Skeletal muscle tissue (tissue), 4 donors: Measurements from ENCODE around the gene TIMM10B. TPM values are rescaled to one million over a fixed set of nuclear protein-coding genes. Genes with fewer than 3 reads are reported as not detected.

Source experiments
- H3K27ac ChIP-seq: one replicate; pipeline ENCODE4 v1.7.0; 2013; ENCODE audit warnings: mild to moderate bottlenecking, low read depth, low read length, inconsistent platforms
- H3K27me3 ChIP-seq, 3 donors: one replicate each; pipeline ENCODE4 v1.7.0; 2013; ENCODE audit warnings: low read length in 3 of 3; ENCODE audit not compliant: control insufficient read depth in 3 of 3, insufficient read depth in 3 of 3
- H3K36me3 ChIP-seq, 3 donors: one replicate each; pipeline ENCODE4 v1.7.0; 2013; ENCODE audit warnings: low read length in 3 of 3; ENCODE audit not compliant: control insufficient read depth in 3 of 3, insufficient read depth in 3 of 3
- H3K4me1 ChIP-seq, 3 donors: one replicate each; pipeline ENCODE4 v1.7.0; 2013; ENCODE audit warnings: low read length in 3 of 3, mild to moderate bottlenecking in 3 of 3; ENCODE audit not compliant: control insufficient read depth in 3 of 3, insufficient read depth in 3 of 3
- H3K4me3 ChIP-seq, 3 donors: one replicate each; pipeline ENCODE4 v1.7.0; 2013; ENCODE audit warnings: low read length in 3 of 3
- H3K9ac ChIP-seq, 3 donors: one replicate each; pipeline ENCODE4 v1.7.0; 2013; ENCODE audit warnings: low read length in 3 of 3, mild to moderate bottlenecking in 3 of 3, moderate library complexity in 2 of 3, low read depth in 1 of 3
- H3K9me3 ChIP-seq, 3 donors: one replicate each; pipeline ENCODE4 v1.7.0; 2013; ENCODE audit warnings: low read length in 3 of 3; ENCODE audit not compliant: control insufficient read depth in 3 of 3
- total RNA-seq: library from RNA; depleted of rRNA; stranded (reverse); fragments of >200 nt; gene quantifications from one replicate; pipeline ENCODE4 v1.2.3, GENCODE V29; 2014
- donor health status: Osteomylitis.

The TIMM10B gene
- total RNA-seq, 1 donor from 2014 or later, result 19.8 TPM

DNA sequence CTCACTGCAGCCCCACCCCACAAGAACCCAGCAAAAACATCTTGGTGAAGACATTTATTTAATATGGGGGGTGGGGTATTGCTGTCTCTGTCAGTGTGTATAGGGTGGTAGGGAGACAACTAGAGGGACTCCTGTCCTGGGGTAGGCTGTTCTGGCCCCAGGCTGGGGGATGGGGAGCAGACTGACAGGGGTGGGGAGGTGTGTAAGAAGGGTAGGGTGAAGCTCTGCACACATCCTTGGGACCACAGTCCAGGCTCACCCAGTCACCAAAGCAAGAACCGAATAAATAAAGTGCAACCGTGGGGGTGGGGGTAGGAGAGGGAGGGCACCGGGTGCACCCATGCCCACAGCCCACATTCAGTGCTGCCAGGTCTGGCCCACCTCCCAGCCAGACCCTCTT, 32.7 kb upstream of the TIMM10B start:
- H3K36me3 ChIP-seq, result peaks cover 32 to 51% (median 44%) of the 10 kb centered on the region in 3 donors

DNA sequence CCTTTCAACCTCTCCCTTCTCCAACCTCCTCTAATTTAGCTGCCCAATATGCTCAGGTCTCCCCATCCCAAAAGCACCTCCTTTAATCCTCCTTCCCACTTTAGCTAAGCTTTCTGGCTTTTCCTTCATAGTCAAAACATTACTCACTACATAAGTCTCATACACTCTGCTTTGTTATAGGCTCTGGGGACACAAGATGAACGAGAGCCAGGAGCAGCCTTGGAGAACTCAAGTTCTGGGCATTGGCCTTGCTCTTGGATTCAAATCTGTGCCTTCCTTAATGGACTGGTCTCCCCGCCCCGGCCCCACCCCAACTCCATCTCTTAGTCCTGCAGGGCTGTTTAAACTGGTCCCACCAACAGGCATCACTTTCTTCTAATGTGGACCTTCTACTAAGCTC, 29.1 kb upstream of the TIMM10B start:
- Histone ChIP-seq H3K27me3 (no peaks in the 10 kb centered on the region), H3K9me3 (no peaks in the 10 kb centered on the region), H3K9ac (no peak overlapping the region), H3K36me3 (peaks cover 55 to 84% (median 72%) of the 10 kb centered on the region in 3 donors), H3K4me3 (no peak overlapping the region), H3K4me1 (peaks cover 10 to 14% (median 13%) of the 10 kb centered on the region in 3 donors), H3K27ac (no peak overlapping the region)

More for the DNA sequence above, 32.7 kb upstream of the TIMM10B start:
- H3K9me3 ChIP-seq, result no peaks in the 10 kb centered on the region
- H3K4me1 ChIP-seq, result peaks cover 0 to 4% (median 0%) of the 10 kb centered on the region in 3 donors
- H3K27me3 ChIP-seq, result no peaks in the 10 kb centered on the region
- H3K4me3 ChIP-seq, result no peak overlapping the region
- H3K9ac ChIP-seq, result no peak overlapping the region
- H3K27ac ChIP-seq, result no peak overlapping the region

DNA sequence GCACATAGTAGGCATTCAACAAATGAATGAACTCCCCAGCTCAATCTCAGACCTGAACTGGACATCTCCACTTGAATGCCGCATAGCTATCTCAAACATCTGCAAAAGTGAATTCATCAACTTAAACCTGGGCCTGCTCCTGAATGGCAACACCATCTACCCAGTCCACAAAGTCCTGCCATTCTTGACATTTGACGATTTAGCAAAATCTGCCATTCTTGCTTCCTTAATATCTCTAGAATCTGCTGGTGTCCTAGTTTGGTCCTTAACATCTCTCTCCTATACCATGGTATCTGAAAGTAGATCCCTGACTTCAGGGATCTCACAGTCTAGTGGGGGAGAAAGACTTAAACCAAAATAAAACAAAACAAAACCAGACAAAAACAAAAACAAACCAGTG, 28.1 kb upstream of the TIMM10B start:
- Histone ChIP-seq H3K4me3 (no peak overlapping the region), H3K27me3 (no peaks in the 10 kb centered on the region), H3K9me3 (no peaks in the 10 kb centered on the region), H3K4me1 (peaks cover 10 to 14% (median 13%) of the 10 kb centered on the region in 3 donors), H3K27ac (no peak overlapping the region), H3K9ac (no peak overlapping the region), H3K36me3 (peaks cover 53 to 90% (median 80%) of the 10 kb centered on the region in 3 donors)

DNA sequence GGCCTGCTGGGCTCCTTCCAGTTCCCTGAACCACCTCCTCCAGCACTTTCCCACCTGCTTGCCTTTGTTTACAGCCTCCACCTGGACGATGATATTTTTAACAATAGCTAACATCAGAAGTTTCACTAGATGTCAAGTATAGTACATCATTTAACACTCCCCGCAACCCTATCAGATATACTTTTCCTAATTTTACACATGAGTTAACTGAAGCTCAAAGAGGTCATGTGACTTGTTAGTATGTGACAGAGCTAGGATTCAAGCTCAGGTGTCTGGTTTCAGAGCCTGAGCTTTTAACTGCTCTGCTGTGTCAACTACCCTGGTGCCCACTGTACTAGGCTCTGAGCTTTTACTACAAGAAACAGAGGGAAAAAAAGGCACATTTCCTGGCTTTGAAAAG, 26.2 kb upstream of the TIMM10B start:
- Histone ChIP-seq H3K4me1 (peaks cover 10 to 14% (median 13%) of the 10 kb centered on the region in 3 donors), H3K27ac (no peak overlapping the region), H3K4me3 (no peak overlapping the region), H3K9me3 (no peaks in the 10 kb centered on the region), H3K36me3 (peaks cover 42 to 92% (median 81%) of the 10 kb centered on the region in 3 donors), H3K9ac (peak overlapping the region in 2 of 3 donors; percentile 26 to 30), H3K27me3 (no peaks in the 10 kb centered on the region)

DNA sequence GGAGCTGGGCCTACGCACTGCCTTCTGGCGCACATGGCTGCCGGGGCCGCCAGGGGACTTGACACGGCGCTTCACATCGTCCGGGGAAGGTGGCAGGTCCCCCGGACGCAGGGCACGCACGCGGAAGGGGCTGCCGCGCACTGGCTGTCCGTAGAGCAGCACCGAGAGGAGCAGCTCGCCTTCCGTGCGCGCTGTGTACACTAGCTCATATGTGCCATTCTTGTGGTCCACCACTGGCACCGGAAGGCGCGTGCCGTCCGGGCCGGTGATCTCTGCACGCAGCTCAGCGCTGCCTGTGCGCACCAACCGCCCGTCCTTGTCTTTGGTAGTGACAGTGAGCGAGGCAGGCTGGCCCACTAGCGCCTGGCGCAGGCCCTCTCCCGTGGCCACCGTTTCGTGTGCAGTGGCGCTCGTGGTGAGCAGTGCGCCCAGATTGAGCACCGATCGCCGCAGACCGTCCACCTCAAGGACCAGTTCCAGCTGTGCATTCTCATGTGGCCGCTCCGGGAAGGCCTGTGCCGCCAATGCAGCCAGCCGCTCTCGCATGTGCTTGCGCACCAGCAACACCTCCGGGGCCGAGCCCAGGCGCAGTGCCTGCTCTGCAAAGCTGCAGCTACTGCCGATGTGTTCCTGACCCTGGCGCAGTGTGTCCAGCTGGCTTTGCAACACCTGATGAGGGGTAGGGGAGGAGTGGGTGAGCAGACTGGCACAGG, 24.8 kb upstream of the TIMM10B start:
- peaks cover 10 to 14% (median 13%) of the 10 kb centered on the region in 3 donors for H3K4me1 ChIP-seq
- H3K9ac ChIP-seq, result no peak overlapping the region

DNA sequence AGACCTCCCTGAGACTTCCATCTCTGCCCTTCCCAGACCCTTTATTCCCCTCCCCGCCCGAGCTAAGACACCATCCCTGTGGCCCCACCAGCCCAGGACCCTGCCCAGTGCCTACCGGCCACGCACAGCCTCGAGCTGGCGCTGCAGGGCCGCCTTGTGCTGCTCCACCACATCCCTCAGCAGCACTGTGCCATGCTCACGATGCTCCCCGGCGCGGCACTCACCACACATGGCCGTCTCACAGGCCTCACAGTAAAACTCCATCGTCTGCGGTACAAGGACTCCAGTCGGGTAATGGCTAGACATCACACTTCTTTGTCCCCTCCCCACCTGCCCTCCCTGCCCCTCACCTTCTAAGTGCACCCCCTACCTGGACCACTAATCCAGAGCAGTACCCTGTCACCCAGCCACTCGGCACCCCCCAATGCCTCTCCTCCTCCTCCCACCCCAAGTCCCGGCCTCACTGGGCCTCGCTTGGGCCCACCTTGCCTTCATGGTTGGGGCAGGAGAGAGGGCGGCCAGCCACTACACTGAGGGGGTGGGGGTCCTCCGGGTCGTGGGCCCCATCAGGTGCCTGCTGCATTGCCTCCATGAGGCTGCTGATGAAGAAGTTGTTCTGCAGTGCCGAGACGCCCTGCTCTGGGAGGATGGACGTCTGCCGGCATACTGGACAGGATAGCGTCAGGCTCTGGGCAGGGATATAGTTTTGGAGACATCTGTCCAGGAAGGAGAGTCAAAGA, 23.6 kb upstream of the TIMM10B start:
- Histone ChIP-seq H3K36me3 (peaks cover 31 to 77% (median 59%) of the 10 kb centered on the region in 3 donors), H3K27ac (no peak overlapping the region), H3K4me1 (peaks cover 6 to 14% (median 13%) of the 10 kb centered on the region in 3 donors), H3K4me3 (no peak overlapping the region), H3K9ac (no peak overlapping the region), H3K27me3 (no peaks in the 10 kb centered on the region), H3K9me3 (no peaks in the 10 kb centered on the region)

More for the DNA sequence above, 24.8 kb upstream of the TIMM10B start:
- H3K27ac ChIP-seq, result no peak overlapping the region
- H3K4me3 ChIP-seq, result no peak overlapping the region
- H3K9me3 ChIP-seq, result no peaks in the 10 kb centered on the region
- H3K36me3 ChIP-seq, result peaks cover 31 to 83% (median 68%) of the 10 kb centered on the region in 3 donors
- no peaks in the 10 kb centered on the region for H3K27me3 ChIP-seq

DNA sequence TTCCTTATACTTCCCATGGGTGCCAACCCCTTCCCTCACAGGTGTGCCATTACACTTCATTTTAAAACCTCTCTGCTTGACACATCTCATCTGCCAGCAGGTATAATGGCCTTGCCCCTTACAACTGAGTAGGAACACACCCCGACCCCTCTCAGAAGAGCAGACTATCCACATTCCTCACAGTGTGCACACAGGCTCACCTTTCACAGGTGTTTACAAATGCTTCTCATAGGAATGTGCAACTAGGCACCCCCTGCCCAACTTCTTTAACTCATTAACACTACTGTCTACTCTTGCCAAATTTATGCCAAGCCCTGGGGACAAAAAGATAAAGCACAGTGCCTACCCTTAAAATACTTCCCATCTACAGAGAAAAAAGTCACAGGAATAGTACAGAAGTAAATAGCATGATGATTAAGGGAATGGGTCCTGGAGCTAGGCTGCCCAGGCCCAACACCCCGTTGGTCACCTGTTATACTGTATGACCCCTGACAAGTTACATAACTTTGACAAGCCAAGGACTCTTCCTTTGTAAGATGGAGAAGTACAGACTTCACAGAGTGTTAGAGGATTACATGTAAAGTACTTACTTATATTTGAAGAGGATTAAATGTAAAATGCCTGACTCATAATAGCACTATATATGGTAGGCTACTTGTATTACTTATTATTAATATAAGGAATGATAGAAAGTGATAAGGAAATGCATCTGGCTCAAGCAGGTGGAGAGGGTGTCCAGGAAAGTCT, 22.8 kb upstream of the TIMM10B start:
- H3K9ac ChIP-seq, result peak overlapping the region in 1 of 3 donors; percentile 28
- H3K36me3 ChIP-seq, result peaks cover 33 to 69% (median 55%) of the 10 kb centered on the region in 3 donors
- peaks cover 5 to 14% (median 13%) of the 10 kb centered on the region in 3 donors for H3K4me1 ChIP-seq
- H3K27me3 ChIP-seq, result no peaks in the 10 kb centered on the region
- H3K27ac ChIP-seq, result no peak overlapping the region
- H3K4me3 ChIP-seq, result no peak overlapping the region
- H3K9me3 ChIP-seq, result no peaks in the 10 kb centered on the region

DNA sequence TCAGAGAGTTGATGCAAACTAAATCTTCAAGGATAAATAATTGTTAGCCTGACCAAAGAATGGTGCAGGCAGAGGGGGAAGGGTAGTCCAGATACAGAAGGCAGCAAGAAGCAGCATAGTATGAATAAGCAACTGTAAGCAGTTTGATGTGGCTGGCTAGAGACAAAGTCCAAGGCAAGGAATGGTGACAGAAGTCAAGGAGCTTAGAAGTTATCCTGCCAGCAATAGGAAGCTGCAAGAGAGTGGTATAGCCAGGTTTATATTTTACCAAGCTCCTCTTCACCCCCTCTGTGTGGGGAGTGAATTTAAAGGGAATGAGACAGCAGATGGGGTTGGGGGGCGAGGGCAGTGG, 22.2 kb upstream of the TIMM10B start:
- Histone ChIP-seq H3K4me1 (peaks cover 5 to 14% (median 13%) of the 10 kb centered on the region in 3 donors), H3K9me3 (no peaks in the 10 kb centered on the region), H3K27me3 (no peaks in the 10 kb centered on the region), H3K4me3 (no peak overlapping the region), H3K27ac (no peak overlapping the region), H3K36me3 (peaks cover 39 to 69% (median 57%) of the 10 kb centered on the region in 3 donors), H3K9ac (no peak overlapping the region)

DNA sequence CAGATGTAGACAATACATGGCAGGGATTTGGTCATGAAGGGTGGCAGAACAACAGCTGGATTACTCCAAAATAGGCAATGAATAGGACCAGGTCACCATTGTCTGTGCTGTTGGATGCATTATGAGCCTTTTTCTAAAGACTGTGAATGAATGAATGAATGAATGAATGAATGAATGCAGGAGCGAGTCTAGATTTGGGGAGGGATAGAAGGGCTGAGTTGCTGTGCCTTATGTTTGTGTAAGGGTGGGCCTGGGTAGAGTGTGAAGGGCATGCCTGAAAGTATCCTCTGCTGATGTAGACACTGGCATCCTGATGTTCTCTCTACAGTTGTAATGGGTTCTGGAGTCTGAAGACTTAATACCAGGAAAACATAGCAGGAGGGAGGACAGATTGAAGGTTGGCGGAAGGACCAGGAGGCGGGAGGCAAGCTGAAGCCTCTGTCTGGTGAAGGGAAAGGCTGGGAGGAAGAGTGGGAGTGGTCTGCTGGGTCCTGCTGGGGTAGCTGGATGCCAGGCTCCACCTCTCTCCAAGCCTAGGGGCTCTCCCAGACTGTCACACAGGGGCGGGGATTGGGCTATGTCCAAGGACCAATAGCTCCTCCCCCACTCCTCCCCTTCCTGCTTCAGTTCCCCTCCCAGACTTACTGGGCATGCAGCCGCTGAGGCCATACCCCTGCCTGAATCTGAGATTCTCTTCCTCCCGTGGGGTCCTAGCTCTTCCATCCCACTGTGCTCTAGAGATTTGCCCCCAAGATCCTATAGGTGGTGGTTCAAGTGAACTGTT, 12.4 kb upstream of the TIMM10B start:
- peak overlapping the region in 1 of 3 donors; percentile 22 for H3K9ac ChIP-seq
- H3K27ac ChIP-seq, result peak overlapping the region; percentile 42
- peaks cover 7 to 15% (median 12%) of the 10 kb centered on the region in 3 donors for H3K36me3 ChIP-seq

More for the DNA sequence above, 12.4 kb upstream of the TIMM10B start:
- peak overlapping the region in 1 of 3 donors; percentile 31 for H3K4me3 ChIP-seq
- H3K27me3 ChIP-seq, result no peaks in the 10 kb centered on the region
- peaks cover 13 to 36% (median 24%) of the 10 kb centered on the region in 3 donors for H3K4me1 ChIP-seq
- H3K9me3 ChIP-seq, result no peaks in the 10 kb centered on the region
